A549 treated with CORT108297 at 1 μM for 4 hours (cell line): ENCODE measurements around the gene CFAP97D2. TPM values are rescaled to one million over a fixed set of nuclear protein-coding genes. Genes with fewer than 3 reads are reported as not detected.

Experiments
- total RNA-seq: library from RNA; stranded (reverse); fragments of 200-300 nt; extraction: Qiagen RNA extraction; gene quantifications from 5 replicates; pipeline ENCODE4 v1.2.3, GENCODE V29; 2022

The CFAP97D2 gene
- total RNA-seq = 0.18 TPM in 1 of 5 replicates, not detected in the others

DNA sequence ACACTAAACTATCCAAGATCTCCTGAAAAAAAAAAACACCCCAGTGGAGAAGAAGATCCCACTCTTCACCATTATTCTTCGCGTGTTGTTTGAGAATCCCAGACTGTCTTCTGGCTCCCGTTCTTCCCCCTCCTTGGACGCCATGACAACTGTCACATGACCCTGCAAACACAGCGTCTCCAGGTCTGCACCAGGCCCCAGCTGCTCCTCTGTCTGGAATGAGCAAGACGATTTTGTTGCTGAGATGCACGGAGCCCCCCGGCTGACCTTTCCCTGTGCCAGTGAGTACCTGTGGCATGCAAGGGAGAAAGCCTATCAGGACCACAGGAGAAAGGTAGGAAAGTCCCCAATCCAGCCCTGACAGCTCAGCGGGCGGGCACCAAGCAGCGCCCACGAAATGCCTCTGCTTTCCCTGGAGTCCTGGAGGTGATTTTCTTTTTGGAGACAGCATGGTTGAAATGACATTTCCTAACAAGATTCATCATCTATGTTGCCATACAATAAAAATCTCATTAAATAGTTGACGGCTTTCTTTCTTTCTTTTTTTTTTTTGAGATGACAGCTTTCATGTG lies at the start of gene CFAP97D2:
Gene CFAP97D2, plus strand, starts transcription at position 171 of the 572 bp plus-strand sequence. Its CDS starts 74 bp downstream, at position 245.

DNA sequence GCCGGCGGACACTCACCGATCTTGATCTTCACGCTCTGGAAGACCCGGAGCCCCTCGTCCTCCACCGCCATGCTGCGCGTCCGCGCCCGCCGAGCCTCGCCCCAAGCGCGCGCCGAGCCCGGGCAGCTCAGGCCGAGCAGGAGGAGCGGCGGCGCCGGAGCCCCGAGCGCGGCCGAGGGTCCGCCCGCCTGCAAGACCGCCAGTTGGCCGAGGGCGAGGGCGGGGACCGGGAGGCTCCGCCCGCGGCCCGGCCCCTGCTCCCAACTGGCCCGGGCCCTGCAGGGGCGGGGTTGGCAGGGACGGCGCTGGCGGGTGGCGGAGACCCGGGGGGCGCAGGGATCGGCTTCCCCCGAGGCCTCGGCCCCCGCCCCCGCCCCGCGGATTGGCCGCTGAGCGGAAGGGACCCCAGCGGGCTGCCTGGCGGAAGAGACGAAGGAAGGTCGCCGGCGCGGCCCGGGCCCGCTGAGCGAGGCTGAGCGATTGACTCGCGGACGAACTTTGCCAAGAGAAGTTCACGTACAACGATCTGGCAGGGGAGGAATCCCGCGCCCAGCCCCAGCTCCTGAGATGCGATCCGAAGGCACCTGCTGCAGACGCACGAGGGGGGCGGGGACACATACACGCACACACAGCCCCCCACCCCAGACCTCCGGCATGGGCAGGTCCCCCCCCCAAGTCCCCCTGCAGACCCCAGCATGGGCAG lies 46.5 kb upstream of the CFAP97D2 start, which contains the start of gene RASA3:
Gene RASA3, minus strand, starts transcription at position 205 of the 703 bp plus-strand sequence. Its CDS starts 134 bp downstream, at position 71.

DNA sequence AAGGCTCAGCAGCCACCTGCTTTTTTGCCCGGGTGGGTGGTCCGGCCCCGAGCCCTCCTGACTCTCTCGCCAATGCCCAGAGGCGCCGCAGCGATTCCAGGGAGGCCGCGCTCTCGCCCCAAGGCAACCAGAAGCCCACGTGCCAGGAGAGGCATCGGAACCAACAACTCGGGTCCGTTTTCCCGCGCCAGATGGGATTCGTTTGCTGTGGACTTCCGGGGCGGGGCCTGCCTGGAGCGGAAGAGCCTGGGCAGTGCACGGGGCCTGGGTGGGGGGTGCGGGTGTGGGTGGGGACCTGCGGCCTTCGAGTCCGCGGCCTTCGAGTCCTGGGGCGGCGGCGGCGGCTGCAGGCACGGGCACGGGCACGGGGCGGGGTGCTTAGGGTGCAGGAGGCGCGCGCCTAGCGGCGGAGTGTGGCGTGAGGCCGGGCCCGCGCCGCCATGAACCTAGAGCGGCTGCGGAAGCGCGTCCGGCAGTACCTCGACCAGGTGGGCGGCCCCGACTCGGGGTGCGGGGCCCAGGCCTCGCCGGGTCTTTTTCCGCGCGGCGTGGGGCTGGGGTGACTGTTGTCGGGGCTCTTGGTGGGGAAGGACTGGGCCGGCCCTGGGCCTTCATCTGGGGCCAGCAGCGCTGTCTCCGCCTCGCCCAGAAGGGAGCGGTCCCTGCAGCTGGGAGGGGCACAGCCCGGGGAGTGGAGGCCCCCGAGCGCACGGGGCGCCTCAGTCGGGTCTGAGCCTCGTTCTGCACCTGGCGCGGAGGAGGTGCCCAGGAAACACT lies 55.8 kb downstream of the CFAP97D2 start, which contains the start of gene CDC16:
Gene CDC16, plus strand, starts transcription at position 253 of the 777 bp plus-strand sequence. Its CDS starts 188 bp downstream, at position 441.

Other genes with a start within 250 kb of the CFAP97D2 start
- gene C13orf46, start 205.2 kb upstream of the CFAP97D2 start, total RNA-seq = 0.08 to 0.20 TPM (median 0.19 TPM) in 5 replicates
- 10.1 to 14.3 TPM (median 12.8 TPM) in 5 replicates for gene RASA3, start 46.6 kb upstream of the CFAP97D2 start, total RNA-seq
- gene CDC16, start 55.6 kb downstream of the CFAP97D2 start, total RNA-seq = 37.7 to 41.7 TPM (median 40.8 TPM) in 5 replicates
- gene UPF3A, start 102.3 kb downstream of the CFAP97D2 start, total RNA-seq = 29.4 to 34.1 TPM (median 30.7 TPM) in 5 replicates
- 18.4 to 23.0 TPM (median 22.3 TPM) in 5 replicates for gene CHAMP1, start 135.2 kb downstream of the CFAP97D2 start, total RNA-seq